SKM-1 (cell line): ENCODE measurements around the gene CLDN34.

ENCODE experiments used
- DNase-seq: peaks from one replicate; lab custom pipeline; 2025; ENCODE audit not compliant: unreplicated experiment; lab: John Stamatoyannopoulos, UW

Gene CLDN34

DNA sequence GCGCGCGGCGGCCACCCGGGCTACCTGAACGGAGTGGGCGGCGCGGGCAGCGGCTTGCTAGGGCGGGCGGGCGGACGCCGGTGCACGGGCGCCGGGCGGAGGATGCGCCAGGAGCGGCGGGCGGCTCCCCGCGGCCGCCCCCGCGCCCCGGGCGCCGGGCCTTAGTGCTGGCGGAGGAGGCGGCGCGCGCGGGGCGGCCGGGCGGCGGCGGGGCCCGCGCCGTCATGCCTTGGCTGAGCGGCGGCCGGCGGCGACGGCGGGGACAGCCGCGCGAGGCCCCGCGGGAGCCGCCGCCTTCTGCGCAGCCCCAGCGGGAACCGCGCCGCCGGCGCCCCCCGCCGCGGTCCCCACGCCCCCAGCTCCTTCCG, 48.2 kb downstream of the CLDN34 start:
- no peak for DNase-seq

DNA sequence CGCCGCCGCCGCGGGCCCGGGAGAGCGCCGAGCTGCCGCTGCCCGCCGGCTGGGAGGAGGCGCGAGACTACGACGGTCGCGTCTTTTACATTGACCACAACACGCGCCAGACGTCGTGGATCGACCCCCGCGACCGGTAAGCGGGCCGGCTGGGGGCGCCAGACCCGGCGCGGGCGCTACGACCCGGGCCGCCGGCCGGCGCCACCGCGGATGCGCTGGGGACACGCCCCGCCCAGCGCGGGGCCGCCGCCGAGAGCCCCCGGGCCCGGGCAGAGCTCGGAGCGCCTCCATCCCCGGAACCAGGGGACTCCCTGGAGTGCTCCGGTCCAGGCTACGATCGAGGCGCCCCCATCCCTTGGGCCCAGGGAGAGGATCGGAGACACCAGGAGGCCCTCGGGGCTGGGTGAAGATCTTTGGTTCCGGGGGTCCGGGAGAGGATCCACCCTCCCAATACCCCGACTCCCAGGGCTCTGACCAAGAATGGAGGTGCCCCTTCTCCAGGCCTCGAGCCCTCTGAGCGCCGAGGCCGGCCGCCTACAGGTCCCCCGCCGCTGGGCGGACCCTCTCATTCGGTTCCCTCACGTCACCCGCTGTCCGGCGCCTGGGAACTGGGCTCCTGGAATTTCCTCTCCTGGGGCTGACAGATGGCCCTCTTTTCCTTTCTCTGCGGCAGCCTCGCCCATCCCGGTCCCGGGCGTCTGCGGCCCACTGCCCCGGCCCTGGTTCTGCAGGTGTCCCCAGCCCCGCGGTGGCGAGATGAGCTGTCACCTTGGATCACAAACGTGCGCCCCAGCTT, 48.8 kb downstream of the CLDN34 start:
- DNase-seq, result no peak

DNA sequence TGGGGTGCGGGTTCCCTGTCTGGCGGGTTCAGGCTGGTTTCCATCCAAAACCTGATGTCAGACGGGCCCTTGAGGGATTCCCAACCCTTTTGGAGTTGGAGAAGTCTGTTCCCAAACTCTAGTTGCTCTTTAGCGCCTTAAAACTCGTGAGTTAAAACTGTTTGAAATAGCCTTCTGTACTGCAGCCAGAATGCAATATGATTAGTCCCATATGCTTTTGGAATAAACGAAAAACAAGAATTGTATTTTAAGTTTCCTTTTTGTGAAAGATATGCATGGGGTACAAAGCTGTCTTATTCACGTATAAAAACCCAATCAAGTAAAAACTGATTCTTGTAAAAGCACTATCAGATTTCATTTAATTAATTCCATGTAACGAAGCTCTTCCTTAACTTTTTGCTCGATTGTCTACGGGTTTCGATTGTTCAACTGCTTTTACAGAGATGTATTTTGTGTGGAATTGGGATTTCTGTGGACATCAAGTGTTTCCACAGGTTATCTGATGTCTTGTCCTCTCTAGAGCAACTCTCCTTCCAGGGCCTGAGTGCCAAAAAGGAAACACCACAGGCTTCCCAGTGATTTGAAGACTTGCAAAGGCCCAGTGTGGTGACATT, 49.5 kb downstream of the CLDN34 start:
- DNase-seq, result no peak

DNA sequence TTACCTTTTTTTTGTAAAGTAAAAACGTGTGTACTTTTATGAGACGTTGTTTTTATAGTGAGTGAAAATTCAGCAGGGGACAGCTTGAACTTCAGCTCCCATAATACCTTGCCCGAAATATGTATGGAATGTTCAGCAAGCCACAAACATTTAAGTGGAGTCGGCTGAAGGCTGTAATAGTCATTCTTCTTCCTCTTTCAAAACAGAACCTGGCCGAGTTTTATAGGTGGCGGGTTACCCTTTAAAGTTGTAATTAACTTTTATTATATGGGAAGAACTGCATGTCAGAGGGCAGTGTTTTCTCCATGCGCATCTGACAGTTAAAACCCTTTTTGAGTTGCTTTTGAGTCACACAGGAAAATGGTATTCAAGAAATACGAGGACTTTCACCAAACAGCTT, 50.7 kb downstream of the CLDN34 start:
- DNase-seq, result no peak
